ENCODE measurements around the gene POGLUT3. TPM values are rescaled to one million over a fixed set of nuclear protein-coding genes. Genes with fewer than 3 reads are reported as not detected.

POGLUT3 gene
- total RNA-seq (2014; rRNA removed) = 83.2 and 86.9 TPM in 2 replicates
- 27.6 TPM for polyA plus RNA-seq (2012)

DNA sequence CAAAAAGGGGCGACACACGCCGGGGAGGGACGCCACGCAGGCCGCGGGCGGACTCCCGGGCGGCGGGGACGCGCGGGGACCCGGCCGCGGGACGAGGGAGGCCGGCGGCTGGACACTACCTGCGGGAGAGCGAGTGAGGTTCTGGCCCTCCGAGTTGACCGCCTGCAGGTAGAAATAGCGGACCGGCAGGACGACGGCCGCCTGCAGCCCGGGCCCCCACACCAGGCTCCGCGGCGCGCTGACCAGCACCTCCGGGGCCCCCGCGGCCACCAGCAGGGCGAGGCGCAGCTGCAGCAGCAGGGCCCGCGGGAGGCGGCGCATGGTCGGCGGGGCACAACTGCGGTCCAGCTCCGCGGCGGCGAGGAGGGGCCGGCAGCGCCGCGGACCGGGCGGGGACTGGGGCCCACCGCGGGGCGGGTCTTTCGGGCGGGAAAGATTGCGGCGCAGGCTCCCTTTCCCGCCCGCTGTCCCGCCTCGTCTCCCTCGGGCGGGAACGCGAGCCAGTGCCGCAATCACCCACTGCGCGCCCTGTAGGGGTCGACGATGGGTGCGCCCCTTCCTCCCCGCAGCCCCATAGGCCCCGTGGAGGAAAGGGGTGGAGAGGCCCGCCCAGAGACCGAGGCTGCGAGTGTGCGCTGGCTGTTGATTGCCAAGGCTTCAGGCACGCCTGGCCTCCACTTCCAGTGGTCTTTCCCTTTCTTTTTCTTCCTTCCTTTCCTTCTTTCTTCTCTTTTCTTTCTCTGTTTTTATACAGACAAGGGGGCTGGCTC is at the start of gene POGLUT3:
Gene POGLUT3 (minus strand): TSS at position 339 of the 770 bp plus-strand sequence. CDS start 18 bp downstream, at position 321.
- DNase-seq (ENCODE audit: low read depth) = peak; percentile 65

DNA sequence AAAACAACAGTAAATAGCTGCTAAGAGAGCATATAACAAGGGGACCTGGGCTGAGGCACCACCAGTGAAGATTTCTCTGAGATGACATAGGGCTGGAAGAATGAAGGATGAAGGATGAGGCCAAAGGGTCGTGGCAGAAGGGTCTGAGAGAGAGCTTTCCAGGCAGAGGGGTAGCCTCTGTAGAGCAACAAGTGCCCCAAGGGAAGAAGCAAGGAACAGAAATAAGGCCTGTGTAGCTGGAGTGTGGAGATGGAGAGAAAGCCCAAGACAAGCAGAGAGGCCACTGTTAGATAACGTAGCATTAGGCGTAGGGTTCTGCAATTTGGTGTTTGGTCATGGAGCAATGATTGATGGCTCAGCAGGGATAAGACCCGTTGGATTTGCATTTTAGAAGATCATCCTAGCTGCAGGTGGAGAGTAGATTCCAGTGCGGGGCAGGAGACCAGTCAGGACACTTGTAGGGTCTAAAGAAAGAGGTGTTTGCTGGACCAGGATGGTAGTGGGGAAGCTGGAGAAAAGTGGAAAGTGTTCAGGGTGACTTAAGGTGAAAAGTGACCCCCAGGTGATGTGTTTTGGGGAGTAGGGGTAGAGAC is 47.8 kb upstream of the POGLUT3 start:
- no peak for DNase-seq (ENCODE audit: low read depth)

GRCh38 chr11:108543316-108543964 is 45.3 kb upstream of the POGLUT3 start:
- DNase-seq (ENCODE audit: low read depth) = no peak

DNA sequence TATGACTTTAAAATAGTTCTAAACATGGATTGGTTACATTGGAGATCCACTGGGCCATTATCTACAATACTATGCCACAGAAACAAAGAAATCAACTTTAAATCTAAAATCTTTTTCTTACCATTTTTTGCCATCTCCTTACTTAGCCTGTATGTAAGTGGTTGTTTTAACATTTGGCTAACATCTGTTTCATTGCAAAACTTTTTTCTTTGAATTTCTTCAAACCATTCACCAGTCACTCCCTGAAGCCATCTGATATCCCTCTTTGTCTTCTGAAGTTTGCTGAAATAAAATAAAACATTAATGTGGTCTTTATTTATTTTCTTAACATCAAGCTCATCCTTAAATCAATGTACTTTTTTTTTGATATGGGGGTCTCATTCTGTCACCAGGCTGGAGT is 43.3 kb upstream of the POGLUT3 start:
- no peak for DNase-seq (ENCODE audit: low read depth)

GRCh38 chr11:108538502-108538901 is 40.3 kb upstream of the POGLUT3 start:
- DNase-seq (ENCODE audit: low read depth) = no peak

GRCh38 chr11:108538022-108538424 is 39.8 kb upstream of the POGLUT3 start:
- DNase-seq (ENCODE audit: low read depth) = no peak

DNA sequence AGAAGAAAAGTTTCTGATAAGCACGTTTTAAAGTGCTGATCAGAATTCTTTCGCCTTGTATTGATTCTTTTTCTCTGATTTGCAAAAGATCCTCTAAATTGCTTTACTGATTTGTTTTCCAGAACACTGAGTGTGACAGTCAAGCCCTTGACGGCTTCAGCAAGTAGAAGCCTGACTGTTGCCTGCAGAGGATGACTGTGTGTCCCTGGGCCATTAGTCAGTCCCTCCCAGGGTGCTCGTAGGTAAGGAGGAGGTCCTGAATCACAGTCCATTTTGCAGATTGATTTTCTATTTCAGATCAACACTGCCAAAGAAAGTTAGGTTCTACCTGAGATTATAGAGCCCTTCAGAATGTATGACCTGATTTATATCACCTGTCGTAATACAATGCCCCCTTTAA is 38.6 kb upstream of the POGLUT3 start:
- DNase-seq (ENCODE audit: low read depth) = no peak

DNA sequence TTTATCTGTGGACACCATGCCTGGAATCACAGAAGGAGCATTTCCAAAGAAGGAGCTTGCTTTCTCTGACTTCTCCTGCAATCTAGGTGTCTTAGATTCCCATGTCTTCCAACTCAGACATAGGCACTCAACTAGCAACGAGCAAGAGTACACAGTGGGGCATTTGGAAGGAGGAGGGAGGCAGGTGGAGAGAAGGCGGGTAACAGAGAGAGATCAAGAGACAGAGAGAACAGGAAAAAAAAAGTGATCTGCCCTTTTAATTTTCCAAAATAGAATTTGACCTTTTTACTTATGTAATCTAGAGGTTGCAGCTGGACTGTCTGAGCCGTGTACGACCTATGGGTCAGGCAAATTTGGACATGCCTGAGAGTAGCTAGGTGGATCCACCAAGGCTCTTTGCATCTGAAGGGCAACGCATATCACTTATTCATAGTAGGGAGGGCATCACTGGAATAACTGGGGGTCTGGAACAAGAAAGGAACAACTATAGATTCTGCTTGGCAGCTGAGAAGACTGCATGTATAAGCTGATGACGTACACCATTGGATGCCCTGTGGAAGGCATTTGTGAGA is 37.3 kb upstream of the POGLUT3 start:
- DNase-seq (ENCODE audit: low read depth) = no peak

DNA sequence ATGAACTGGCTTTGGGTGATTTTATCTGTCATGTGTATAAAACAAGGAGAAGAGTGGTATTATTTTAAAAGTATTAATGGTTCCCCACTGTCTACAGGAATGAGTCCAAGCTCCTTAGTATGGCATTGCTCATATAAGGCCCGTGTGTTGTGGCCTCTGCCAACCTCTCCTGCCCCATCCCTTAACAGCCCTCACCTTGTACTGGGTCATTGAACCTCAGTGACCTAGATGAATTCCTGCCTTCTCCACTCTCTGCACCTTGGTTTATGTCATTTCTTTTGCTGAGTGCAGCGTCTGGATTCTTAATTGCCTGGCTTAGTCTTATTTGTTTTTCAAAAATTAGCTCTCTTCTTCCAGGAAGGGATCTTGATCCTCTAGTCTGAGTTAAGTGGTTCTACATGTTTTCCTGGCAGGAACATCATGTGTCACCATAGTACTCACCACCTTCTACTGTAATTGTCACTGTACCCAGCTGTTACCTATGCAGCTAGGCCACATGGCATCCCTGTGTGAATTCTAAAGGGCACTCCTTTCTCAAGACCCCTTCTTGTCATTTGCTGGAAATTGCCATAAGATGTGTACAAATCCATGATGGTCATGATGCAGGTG is 36.2 kb upstream of the POGLUT3 start:
- no peak for DNase-seq (ENCODE audit: low read depth)

- no peak for DNase-seq (ENCODE audit: low read depth)
Measured at GRCh38 chr11:108530426-108530825, 32.2 kb upstream of the POGLUT3 start.

- DNase-seq (ENCODE audit: low read depth) = no peak
Measured at GRCh38 chr11:108527382-108527781, 29.2 kb upstream of the POGLUT3 start.

DNA sequence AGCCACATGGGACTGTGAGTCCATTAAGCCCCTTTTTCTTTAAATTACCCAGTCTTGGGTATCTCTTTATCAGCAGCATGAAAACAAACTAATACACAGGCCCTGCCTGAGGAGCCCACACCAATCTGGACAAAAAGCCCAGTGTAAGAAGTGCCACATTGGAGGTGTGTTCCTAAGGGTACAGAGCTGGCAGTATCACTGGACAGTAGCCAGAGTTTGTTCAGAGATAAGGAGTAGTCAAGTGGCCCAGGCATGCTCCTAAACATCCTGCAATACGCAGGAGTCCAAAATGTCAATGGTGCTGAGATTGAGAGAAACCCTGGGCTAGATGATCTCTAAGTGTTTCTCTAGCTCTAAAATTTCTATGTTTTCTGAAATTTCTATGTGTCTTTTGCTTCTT is 27.0 kb upstream of the POGLUT3 start:
- DNase-seq (ENCODE audit: low read depth) = no peak

GRCh38 chr11:108524422-108524821 is 26.2 kb upstream of the POGLUT3 start:
- no peak for DNase-seq (ENCODE audit: low read depth)

GRCh38 chr11:108522318-108522717 is 24.1 kb upstream of the POGLUT3 start:
- no peak for DNase-seq (ENCODE audit: low read depth)

GRCh38 chr11:108518581-108518980 is 20.4 kb upstream of the POGLUT3 start:
- no peak for DNase-seq (ENCODE audit: low read depth)

GRCh38 chr11:108516125-108516524 is 17.9 kb upstream of the POGLUT3 start:
- DNase-seq (ENCODE audit: low read depth) = no peak

DNA sequence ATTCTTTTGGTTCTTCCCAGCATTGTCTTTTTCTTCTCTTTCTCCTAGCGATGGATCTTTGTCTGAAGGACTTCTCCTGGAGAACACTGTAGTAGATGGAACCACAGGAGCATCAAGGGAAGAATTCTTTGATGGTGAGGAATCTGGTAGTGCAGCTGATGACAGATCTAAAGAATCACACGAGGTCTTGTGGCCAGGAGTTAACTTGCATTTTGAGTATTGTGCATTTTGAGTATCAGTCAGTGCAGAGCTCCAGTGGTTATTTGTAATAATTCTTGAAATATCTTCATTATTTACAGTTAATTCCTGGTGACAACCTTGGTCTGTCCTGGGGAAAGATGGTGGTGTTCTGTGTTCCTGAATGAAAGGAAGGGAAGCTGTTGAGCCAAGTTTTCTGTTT is 14.5 kb upstream of the POGLUT3 start:
- no peak for DNase-seq (ENCODE audit: low read depth)

DNA sequence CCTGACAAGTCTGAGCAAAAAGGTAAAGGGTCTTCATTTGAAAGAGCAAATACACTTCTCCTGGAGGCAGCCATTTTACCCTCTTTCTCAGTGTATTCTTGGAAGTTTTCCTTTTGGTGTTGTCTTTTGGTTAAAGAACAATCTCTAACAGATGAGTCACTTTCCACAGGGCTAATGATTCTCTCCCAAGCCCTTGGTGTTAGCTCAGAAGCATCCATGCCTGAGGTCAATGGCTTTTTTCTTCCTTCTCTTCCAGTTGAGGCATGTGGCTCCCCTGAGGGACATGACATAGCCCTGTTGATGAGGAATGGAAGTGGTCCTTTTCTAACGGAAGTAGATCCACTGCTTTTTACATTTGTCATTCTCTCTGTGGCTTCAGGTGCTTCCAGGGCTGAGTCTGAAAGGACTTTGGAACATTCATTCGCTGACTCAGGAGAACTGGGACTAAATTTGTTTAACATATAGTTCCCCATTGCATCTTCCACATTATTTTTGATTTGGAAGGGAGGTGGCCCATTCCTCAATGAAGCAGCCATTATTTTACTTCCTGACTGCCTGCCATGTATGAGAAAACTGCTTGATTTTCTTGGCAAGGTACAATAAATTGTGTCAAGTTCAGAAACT is 13.8 kb upstream of the POGLUT3 start:
- peak; percentile 88 for DNase-seq (ENCODE audit: low read depth)

GRCh38 chr11:108508653-108509593 is 10.7 kb upstream of the POGLUT3 start:
- no peak for DNase-seq (ENCODE audit: low read depth)

- DNase-seq (ENCODE audit: low read depth) = peak; percentile 45
Measured at GRCh38 chr11:108501396-108501795, 3.2 kb upstream of the POGLUT3 start.
